ENCODE measurements around the gene WDR73.

WDR73 gene

DNA sequence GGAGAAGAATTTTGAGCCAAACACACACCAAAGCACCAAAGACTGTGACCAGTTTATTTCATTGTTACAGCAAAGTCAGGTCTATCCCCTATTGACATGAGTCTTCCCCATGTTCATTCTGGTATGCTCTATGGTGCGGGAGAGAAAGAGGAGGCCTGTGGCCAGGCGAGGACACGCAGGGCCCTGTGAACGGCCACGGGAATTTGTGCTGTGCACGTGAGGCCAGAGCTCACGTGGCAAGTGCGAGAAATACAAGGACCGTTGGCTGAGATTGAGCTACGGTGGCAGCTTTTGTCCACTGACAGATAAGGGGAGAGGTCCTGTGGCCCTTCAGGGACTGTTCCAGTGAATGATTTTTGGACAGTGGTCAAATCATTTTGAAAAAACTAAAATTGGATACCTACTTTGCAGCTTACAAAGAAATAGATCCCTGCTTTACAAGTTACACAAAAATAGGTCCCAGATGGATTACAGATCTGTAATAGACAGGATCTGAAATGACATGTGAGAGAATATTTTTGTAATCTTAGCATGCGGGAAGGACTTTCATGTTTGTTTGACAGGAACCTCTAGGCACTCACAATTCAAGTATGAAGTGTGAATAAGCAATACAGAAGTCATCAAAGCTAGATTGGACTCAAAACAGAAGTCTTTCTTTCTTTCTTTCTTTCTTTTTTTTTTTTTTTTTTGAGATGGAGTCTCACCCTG is 44.1 kb downstream of the WDR73 start:
- no peak for DNase-seq

- no peak for DNase-seq
These were observed 45.3 kb downstream of the WDR73 start for GRCh38 chr15:84608707-84609284.

GRCh38 chr15:84606653-84607120 is 47.4 kb downstream of the WDR73 start:
- no peak for DNase-seq

DNA sequence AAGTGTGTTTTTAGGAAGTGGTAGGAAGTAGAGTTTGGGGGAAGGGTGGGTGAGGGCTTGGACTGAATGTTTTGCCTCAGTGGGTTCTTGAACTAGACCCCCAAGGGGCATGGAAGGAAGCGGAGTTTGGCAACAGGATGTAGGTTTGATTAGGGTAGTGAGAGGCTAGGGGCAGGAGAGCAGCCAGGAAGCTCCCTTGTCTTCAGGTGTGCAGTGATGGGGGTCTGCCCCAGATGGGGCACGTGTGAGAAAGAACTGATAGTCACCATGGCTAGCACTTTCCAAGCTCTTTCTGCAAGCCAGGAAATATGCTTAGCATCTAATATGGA is 48.6 kb downstream of the WDR73 start:
- DNase-seq = no peak

GRCh38 chr15:84604826-84605553 is 49.1 kb downstream of the WDR73 start:
- no peak for DNase-seq

- no peak for DNase-seq
These were observed 50.3 kb downstream of the WDR73 start for GRCh38 chr15:84603630-84604379.

DNA sequence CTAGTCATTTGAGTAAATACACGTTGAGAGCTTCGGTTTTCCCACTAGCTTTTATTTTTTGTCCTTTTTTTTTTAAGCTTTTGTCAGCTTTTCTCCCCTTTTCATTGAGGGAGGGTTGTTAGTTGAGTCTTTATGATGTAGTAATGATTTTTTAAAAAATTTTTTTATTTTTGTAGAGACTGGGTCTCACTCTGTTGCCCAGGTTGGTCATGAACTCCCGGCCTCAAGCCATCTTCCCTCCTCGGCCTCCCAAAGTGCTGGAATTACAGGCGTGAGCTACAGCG is 52.6 kb downstream of the WDR73 start:
- DNase-seq = no peak

DNA sequence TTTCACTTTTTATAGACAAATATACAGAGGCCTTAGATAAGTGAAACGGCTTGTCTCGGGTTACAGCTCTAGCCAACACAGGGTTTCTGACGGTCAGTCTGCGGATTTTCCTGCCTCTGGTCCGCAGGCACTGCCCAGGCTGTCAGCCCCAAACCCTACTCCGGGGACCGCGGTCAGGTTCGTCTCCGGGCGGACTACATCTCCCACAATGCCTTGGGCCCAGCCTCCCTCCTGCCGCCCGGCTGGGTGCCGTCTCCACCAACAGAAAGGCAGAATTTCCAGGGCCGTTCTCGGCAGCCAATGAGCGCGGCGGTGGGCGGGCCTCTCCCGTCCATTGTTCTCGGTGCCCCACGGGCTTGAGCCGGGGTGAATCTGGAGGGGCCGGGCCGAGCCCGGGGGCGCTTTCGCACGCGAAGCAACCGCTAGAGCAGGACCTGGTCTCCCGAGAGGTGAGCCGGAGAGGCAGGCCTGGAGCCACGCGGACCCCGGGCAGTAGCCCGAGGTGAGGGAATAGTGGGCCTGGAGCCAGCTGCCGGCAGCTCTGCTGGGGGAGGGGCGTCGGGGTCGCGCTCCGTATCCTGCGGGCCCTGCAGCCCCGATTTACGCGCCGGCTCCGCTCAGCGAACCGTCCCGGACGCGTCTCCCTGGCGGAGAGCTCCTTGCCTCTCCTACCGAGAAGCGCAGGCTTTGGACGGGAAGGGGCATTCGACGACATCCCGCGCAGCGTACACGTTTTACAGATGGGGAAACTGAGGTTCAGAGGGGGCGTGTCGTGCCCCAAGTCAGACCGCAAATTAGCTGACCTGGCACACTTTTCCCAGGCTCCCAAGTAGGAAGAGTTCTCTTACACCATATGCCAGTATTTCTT is 53.2 kb downstream of the WDR73 start, which contains the start of gene ZSCAN2:
TSS of gene ZSCAN2 (plus strand) at position 323 of the 868 bp plus-strand sequence. CDS start 2,919 bp downstream, outside the sequence.
- peak; percentile 86 for DNase-seq

DNA sequence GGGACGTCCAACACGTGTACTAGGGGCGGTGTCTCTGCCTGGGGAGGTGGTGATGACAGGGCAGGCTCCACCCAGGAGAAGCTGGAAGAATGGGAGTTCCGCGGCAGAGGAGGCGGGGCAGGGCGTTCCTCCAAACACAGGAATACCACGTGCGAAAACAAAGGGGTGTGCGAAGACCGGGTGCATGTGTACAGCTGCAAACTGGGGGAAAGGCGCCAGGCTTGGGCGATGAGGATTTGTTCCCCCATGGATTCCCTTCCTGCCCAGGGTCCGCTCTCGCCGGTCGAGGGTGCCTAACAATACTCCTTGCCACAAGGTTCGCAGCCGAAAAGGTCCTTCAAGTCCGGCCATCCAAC is 53.8 kb downstream of the WDR73 start:
- peak; percentile 66 for DNase-seq

- DNase-seq = no peak
These were observed 54.2 kb downstream of the WDR73 start for GRCh38 chr15:84599906-84600305.

DNA sequence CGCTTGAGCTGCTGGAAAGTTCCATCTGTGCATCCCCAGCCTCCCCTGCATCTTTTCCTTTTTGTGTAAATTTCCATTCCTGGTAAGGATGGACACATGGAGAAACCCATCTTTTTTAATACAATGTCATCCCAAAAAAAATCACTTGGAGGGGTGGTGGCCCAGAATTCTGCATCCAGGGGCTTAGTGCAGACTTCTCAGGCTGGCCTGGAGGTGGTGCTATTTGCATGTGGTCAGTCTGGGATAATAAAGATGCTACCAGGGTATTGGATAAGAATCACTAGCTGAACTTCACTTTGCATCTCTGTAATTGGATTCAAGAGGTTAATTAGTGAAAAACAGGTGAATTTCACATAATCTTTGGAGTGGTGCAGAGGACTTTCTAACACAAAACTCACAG is 55.1 kb downstream of the WDR73 start:
- DNase-seq = peak; percentile 42

DNA sequence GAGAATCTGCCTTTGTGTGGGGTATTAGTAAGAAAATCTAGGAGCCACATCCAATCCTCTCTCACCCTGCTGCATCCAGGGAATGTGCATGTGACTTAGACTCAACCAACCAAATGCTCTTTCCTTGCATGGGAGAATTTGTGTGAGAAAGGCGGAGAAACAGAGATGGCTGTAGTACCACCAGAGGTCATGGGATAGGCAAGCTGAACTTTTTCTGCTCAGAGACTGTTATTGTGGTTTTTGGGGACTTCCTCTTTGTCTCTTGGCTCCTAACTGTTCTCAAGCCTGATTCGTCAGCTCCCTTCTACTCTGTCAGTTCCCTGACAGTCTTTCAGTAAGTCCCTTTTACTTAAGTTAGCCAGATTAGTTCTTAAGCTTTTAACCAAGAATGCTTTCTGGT is 55.8 kb downstream of the WDR73 start:
- no peak for DNase-seq

DNA sequence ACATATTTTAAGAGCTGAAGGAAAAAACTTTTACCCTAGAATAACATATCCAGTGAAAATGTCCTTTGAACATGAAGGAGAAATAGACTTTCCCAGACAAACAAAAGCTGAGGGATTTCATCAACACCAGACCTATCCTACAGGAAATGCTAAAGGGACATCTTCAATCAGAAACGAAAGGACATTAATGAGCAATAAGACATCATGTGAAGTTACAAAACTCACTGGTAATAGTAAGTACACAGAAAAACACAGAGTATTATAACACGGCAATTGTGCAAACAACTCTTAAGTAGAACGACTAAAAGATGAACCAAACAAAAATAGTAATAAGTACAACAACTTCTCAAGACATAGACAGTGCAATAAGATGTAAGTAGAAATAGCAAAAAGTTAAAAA is 56.8 kb downstream of the WDR73 start:
- no peak for DNase-seq

- DNase-seq = no peak
These were observed 58.4 kb downstream of the WDR73 start for GRCh38 chr15:84595660-84596059.

DNA sequence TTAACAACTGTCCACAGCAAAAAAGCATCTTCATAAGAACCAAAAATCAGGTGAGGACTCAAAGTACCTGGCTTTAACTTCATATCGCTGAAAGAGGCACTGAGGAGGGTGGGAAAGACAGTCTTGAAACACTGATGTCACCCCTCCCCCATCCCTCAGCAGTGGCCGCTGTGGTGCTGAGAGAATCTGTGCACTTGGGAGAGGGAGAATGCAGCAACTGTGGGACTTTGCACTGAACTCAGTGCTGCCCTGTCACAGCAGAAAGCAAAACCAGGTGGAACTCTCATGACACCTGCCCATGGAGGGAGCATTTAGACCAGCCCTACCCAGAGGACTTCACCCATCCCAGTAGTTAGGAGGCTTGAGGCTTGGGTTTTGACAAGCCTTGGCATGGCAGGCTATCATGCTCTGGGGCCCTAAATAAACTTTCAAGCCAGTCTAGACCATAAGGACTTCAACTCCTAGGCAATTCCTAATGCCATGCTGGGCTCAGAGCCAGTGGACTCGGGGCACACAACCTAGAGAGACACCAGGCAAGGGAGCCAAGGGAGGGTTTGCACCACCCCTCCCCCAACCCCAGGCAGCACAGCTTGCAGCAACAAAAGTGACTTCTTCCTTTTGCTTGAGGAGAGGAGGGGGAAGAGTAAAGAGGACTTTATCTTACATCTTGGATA is 59.3 kb downstream of the WDR73 start:
- DNase-seq = no peak

DNA sequence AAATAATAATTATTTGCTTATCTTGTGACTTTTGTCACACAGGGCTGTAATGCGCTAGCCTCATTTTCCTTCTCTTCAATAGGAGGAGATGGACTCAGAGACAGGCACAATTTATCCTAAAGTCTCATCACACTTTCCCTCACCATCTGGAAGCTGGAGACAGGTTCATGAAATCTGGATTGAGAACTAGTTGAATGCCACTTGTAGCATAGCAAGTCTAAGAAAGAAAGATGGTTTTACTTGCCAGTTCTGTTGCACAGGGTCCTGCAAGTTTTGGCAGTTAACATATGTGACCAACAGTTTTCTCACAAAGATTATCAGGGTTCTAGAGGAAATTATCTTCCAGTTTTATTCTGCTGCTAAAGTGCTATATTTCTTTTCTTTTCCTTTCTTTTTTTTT is 62.3 kb downstream of the WDR73 start:
- DNase-seq = no peak

GRCh38 chr15:84590406-84590805 is 63.7 kb downstream of the WDR73 start:
- DNase-seq = no peak

All from SHP77 treated with DMSO at 0.1 percent for 48 hours (cell line).